Inferior parietal cortex (tissue), 1 donor: ENCODE data around the gene SNED1.

Experiments used
- DNase-seq: peaks from one replicate; pipeline ENCODE4 v3.0.0-alpha.2; 2016; ENCODE audit errors: extremely low spot score

The SNED1 gene

GRCh38 chr2:240992572-240993291, 5.7 kb upstream of the SNED1 start:
- DNase-seq: no peak

DNA sequence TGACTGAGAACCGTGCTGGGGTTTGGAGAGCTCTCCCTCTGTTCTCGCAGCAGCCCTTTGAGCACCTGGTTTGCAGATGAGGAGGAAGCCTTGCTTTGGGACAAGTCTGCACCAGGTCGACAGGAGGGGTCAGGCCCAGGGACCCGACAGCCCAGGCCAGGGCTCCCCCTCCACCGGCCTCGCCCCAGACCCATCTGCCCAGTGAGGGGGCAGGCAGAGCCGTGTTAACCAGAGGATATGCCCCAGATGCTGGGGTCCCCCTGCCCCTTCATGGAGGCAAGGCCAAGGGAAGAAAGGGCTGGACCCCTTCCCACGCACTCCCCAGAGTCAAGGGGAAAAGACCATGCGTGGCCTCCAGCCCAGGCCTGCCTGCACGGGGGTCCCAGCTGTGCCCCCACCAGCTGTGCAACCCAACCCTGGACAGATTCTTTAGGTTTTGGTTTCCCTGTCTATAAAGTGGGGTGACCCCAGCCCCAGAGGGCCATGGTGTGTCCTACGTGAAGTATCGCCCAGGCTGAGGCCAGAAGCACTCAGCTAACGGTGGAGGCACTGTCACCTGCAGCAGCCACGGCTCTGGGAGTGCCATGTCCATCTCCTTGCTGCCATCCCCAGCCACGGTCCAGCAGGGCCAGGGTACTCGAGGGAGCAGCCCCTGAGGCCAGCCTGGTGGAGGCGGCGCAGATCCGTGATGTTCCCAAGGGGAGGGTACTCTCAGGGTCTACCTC, 4.8 kb upstream of the SNED1 start:
- DNase-seq: no peak

DNA sequence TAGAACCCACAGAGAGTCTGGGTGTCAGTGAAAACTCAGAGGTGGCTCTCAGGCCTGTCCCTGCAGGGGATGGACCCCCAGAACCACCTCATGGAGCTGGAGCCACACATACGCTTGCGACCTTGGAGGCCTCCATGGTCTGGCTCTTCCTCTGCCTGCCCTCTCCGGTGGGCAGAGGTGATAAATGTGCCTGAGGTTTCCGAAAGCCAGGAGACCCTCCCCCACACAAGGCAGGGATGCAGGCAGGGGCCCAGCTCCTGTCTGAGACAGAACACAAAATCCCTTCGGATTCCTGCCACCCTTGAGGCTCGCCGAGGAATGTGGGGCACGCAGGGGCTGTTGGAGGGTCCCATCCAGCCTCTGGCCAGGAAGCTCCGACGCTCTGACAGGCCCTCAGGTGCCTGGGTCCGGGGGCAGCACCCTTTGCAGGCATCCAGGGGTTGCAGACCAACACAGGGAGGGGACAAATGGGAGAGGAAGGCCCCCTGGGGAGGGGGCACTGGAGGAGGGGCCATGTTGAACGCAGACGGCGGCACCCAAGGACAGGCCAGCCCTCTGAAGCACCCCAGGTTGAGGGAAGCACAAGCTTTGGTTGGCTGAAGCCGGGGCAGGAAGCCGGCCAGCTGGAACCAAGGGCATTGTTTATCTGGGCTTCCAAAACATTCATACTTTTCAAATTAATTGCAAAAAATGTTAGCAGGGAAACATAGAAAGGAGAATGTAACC, 4.1 kb upstream of the SNED1 start:
- no peak for DNase-seq

DNA sequence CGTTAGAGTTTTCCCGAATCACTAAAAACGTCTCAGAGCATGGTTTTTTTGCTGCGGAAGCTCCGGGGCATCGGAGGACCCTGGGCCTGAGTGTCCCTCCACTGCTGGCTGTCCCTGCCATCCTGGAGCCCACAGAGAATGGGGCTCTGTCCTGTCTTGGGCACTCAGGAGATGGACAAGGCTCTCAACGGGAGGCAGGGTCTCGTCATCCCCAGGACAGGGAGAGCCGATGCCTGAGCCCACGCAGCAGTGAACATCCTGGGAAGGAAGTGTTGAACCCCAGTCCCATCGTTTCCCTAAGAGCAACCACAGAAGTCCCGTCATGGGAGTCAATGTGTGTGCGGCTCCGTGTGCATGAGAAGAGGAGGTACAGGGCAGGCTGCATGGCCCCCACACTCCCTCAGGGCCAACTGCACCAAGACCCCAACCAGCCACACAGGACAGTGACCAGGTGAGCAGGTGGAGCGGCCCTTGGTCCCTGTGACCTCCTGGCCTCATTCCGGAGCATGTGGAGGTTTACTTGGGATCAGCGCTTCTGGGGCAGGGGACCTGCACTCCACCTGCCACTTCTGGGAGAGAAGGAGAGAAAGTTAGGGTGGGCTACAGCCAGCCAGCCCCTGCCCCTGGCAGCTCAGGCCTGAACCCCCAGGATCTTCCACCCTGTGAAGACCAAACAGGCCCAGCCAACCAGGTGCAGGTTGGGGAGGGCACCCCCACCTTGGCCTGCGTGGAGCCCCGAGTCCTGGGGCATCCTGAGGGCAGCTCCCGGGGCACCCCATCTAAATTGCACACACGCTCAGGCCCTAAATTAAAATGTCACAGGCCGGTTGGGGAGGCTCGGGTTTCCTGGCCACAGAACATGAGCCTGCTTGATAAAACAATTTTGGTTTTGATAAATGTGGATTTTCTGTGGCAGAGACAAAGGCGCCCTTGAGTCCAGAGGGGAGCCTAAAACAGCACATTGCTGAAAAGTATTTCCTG, 3.1 kb upstream of the SNED1 start:
- DNase-seq: no peak

DNA sequence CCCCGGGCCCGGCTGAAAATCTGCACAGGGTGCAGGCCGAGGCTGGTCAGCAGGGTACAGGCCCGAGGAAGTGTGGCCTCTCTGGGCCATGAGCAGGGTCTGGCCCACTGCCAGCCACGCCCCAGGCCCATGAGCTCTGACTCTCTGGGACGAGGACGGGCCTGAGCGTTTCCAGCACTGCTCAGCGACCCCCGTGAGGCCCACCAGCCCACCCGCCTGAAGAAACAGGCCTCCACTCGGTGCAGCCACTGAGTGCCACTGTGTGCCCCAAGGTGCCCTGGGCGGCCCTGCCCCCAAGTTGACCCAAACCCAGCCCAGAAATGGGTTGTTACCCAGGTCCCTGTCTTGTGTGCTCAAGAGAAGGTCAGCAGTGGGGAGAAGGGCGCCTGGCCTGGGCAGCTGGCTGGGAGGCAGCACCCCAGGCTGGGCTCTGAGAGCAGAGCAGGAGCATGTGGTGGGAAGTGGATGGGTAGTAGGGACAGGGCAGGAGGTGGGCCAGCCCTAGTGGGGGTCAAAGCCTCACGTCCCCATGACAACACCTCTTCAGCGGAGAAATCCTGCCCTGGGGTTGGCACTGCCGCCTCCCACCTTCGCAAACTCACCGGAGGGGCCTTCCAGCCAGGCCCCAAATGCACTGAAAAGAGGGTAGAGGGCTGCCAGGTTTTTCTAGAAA, 2.1 kb upstream of the SNED1 start:
- no peak for DNase-seq

DNA sequence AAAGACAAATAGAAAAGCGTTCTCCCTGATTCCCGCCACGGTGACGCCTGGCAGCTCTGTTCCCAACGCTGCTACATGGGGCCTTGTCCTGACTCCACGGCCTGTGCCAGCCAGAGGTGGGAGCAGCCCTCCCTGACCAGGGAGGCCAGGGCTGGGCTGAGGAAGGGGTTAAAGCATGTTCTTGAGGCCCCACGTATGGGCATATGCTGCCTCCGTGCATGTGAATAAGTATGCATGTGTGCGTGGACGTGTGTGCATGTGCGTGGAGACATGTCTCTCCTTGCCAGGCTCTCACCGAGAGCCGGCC, 1.6 kb upstream of the SNED1 start:
- no peak for DNase-seq

DNA sequence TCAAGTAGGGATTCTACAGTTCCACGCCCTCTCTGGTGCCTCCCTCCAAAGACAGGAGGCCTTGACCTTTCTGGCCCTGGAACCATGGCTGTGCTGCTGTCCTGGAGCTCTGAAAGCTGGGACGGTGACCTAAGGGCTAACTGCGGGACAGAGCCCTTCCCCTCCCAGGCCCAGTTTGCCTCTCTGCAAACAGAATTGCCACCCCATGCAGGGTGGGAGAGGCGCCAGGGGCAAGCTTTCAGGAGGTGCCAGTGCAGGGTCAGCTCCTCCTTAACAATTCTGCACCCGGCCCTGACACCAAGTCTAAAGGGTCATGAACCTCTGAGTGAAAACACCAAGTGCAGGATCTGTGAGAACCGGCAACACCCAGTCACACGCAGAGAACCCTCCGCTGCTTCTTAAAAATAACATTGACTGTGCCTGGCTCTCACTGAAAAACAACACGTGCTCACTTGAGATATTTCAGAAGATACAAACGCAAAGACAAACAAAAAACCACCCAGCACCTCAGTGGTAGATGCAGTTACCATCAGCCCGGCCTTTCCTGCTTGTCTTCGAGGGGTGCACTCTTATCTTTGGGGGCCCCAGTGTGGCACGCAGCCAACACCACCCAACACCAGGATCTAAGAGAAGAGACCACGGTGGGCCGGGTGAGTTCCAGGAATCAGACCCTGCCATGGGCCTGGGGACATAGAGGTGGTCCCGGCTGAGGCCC, 1.1 kb upstream of the SNED1 start:
- no peak for DNase-seq

DNA sequence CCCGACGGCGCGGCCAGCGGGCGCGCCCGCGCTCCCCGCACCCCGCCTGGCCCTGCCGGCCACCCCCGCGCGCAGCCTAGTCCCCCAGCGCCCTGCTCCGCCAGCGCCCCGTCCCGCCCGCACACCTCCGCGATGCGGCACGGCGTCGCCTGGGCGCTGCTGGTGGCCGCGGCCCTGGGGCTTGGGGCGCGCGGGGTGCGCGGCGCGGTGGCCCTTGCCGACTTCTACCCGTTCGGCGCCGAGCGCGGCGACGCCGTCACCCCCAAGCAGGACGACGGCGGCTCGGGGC, 232 bp downstream of the SNED1 start:
- DNase-seq: no peak

GRCh38 chr2:240998995-240999791, 775 bp downstream of the SNED1 start:
- DNase-seq: no peak

DNA sequence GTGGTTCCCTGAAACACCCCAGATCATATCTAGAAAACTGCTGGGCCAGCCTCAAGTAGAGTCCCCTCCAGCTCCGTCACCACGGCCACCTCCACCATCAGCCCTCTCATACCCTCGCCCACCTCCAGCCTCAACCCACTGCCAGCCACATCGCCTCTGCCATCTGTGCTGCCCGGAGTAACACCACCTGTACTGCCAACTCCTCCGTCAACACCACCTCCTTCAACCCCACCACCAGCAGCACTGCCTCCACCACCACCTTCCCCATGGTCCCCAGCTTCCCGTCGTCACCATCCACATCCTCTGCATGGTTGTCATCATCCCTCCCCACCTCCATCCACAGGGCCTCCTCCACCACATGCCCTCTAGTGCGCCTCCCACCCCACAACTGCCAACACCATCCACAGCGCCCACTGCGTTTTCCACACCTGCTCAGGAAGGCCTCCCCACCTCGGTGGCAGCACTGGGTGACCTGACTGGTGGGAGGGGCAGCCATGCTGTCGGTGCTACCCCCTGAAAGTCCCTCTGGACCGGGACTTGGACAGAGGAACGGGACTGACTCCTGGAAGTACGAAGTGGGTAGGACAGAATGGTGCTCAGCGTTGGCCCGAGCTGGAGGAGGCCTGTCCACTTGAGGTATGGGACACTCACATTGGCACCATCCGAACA, 1.6 kb downstream of the SNED1 start:
- DNase-seq: no peak

DNA sequence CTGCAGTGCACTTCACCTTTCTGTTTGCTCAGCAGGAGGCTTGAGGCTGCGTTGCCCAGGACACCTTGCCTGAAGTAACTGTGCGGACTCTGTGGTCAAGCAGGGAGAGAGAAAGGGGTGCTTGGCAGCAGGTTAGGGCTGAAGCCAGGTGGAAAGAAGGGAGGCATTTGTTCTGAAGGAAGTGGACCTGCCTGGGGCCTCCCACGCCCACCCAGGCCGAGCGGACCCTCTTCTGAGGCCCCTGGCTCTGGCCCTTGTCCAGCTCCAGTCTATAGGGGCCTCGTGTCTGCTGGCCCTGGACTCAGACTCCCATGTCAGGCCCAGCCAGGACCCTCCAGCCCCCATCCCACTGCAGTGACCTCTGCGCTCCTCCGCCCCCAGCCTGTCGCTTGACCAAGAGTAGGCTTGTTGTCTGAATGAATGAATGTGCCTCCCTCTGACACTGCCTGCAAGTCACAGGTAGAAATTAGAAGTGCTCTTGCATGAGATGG, 2.5 kb downstream of the SNED1 start:
- DNase-seq: no peak

DNA sequence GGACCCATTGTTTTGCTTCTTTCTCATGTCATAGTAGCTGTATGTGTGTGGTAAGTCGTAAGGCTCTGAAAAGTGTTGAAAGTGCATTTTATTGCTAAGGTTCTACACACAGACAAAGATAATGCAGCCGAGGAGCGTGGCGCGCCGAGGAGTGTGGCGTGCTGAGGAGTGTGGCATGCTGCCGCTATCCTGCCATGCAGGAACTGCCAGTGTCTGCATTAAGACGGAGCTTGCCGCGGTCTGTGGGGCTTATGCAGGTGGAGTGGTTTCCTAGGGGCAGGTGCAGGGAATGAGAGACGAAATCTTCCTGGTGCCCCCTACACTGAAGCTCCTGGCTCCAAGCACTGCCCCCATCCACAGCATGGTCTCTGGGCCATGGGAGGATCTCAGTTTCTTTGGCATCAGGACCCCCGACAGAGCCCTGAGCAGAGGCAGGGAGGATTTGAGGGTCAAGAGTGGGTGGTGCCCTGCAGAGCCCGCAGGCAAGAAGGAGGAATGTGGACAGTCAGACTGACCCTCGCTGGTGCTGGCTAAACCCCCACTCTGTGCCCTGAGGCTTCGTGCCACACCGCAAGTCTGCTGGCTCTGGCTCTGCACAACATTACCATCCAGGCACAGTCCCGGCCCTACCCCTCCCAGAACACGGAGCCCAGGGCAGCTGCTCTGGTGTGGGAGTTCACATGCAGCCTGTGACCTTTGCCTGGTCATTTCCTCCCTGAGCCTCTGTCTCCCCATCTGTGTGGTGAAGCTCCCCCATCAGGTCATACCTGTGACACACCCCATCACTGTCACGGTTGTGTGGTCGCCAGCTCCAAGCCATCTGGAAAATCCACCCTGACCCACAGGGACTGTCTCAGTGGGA, 3.2 kb downstream of the SNED1 start:
- DNase-seq: no peak

GRCh38 chr2:241002275-241003046, 4.0 kb downstream of the SNED1 start:
- no peak for DNase-seq

DNA sequence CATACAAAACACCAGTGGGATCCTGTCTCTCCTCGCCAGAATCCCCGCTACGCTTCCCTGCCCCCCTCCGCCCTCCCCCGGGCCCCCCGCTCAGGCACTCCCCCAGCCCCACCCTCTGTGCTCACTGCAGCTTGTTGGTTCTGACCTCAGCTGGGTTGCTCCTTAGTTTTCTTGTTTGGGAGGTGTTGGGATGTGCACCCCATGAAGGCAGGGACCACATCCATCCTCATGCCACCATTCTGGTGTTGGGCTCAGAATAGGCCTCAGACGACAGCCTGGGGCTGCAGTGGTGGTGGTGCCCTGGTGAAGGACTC, 4.6 kb downstream of the SNED1 start:
- no peak for DNase-seq

DNA sequence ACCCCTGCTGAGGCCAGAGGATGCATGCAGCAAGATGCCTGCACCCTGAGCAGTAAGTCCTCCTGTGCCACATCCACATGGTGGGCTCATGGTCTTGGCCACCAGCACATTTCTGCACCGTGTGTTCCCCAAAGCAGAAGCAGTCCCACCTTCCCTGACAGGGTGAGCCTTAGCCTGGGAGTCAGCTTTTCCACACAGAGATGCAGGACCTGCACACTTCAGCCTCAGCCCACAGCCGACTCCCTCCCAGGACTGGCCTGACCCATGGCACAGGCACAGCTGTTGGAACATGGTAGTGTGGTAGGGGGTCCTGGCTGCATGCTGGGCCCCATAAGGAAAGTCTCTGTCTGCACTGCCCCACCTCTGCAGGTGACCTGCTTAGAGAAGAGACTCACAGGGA, 5.0 kb downstream of the SNED1 start:
- DNase-seq: no peak

GRCh38 chr2:241003830-241004564, 5.6 kb downstream of the SNED1 start:
- no peak for DNase-seq

- DNase-seq: no peak
Measured at GRCh38 chr2:241005569-241005968, 7.2 kb downstream of the SNED1 start.
